ENCODE measurements around the gene PPP2R2C.

GRCh38 chr4:6307891-6308290 lies 164.5 kb downstream of the PPP2R2C start:
- TF ChIP-seq CTCF (IDR thresholded peaks at IDR 0.05) (no peak), POLR2A (IDR thresholded peaks at IDR 0.05) (no peak)

Data from heart left ventricle (tissue), 13 donors.